HL-60 (cell line): ENCODE measurements around the gene ERCC6L2.

Experiments used
- DNase-seq, 2 experiments: peaks; one replicate each; pipeline ENCODE4 v3.0.0-alpha.2; 2010 to 2020; ENCODE audit warnings: low read depth in 1 of 2, low spot score in 1 of 2
- H3K27ac ChIP-seq: fragments of 250-450 bp; sonication (Bioruptor Pico); replicated peaks from 2 replicates; pipeline ENCODE4 v1.5.1; 2020; ENCODE audit warnings: mild to moderate bottlenecking, moderate library complexity
- H3K27me3 ChIP-seq: fragments of 250-450 bp; sonication (Bioruptor Pico); 2 replicates; pipeline ENCODE4 v1.5.1; 2021; ENCODE audit warnings: mild to moderate bottlenecking, moderate library complexity; ENCODE audit not compliant: insufficient read depth, poor library complexity, severe bottlenecking
- H3K4me3 ChIP-seq: replicated peaks from 2 replicates; pipeline ENCODE4 v1.5.1; 2011; ENCODE audit warnings: mild to moderate bottlenecking, control low read depth, low read length; ENCODE audit not compliant: insufficient read depth
- GABPA ChIP-seq: IDR thresholded peaks from 2 replicates; pipeline ENCODE4 v1.6.1; 2012; ENCODE audit warnings: low read depth
- POLR2AphosphoS5 ChIP-seq: IDR thresholded peaks from 2 replicates; pipeline ENCODE4 v1.6.1; 2012; ENCODE audit warnings: low read depth
- SPI1 ChIP-seq: IDR thresholded peaks from 2 replicates; pipeline ENCODE4 v1.6.1; 2012; ENCODE audit warnings: low read depth, mild to moderate bottlenecking, borderline replicate concordance
- TF ChIP-seq, protein P1 (sequence below): IDR thresholded peaks from one replicate; pipeline ENCODE4 v1.5.1; 2011; ENCODE audit warnings: low read length, control low read depth, inconsistent platforms; ENCODE audit not compliant: insufficient read depth
- TF ChIP-seq, protein P2 (sequence below): IDR thresholded peaks from 2 replicates; pipeline ENCODE4 v1.6.1; 2012; ENCODE audit warnings: low read depth; ENCODE audit not compliant: insufficient replicate concordance

The ERCC6L2 gene

DNA sequence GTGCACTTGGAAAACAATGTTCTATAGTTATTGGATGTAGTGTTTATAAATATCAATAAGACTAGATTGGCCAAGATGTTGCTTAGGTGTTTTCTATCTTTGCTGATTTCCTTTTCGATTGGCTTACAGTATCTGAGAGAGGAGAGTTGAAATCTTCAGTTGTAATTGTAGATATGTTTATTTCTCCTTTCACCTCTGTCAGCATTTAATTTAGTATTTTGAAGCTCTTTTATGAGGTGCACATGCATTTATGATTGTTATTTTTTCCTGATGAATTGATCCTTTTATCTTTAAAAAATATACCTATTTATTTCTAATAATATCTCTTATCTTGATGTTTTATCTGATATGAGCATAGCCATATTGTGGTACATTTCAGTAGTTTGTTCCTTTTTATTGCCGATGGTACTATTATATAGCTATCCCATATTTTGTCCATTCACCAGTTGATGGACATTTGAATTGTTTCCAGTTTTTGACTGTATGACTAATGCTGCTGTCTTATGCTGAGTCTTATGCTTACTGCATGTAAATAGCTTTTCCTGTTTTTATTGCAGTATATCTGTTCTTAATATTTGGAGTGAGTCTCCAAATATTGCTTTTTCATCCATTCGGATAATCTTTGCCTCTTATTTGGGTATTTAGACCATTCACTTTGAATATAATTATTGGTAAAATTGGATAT lies 34.7 kb downstream of the ERCC6L2 start:
- H3K27ac ChIP-seq = no peak overlapping the region
- H3K4me3 ChIP-seq = no peak overlapping the region
- no peaks in the 10 kb centered on the region for H3K27me3 ChIP-seq
- no peak for DNase-seq
- no peak for TF ChIP-seq POLR2AphosphoS5
- TF ChIP-seq, protein P1, sequence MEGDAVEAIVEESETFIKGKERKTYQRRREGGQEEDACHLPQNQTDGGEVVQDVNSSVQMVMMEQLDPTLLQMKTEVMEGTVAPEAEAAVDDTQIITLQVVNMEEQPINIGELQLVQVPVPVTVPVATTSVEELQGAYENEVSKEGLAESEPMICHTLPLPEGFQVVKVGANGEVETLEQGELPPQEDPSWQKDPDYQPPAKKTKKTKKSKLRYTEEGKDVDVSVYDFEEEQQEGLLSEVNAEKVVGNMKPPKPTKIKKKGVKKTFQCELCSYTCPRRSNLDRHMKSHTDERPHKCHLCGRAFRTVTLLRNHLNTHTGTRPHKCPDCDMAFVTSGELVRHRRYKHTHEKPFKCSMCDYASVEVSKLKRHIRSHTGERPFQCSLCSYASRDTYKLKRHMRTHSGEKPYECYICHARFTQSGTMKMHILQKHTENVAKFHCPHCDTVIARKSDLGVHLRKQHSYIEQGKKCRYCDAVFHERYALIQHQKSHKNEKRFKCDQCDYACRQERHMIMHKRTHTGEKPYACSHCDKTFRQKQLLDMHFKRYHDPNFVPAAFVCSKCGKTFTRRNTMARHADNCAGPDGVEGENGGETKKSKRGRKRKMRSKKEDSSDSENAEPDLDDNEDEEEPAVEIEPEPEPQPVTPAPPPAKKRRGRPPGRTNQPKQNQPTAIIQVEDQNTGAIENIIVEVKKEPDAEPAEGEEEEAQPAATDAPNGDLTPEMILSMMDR = no peak
- TF ChIP-seq GABPA = no peak
- TF ChIP-seq SPI1 = no peak
- TF ChIP-seq, protein P2, sequence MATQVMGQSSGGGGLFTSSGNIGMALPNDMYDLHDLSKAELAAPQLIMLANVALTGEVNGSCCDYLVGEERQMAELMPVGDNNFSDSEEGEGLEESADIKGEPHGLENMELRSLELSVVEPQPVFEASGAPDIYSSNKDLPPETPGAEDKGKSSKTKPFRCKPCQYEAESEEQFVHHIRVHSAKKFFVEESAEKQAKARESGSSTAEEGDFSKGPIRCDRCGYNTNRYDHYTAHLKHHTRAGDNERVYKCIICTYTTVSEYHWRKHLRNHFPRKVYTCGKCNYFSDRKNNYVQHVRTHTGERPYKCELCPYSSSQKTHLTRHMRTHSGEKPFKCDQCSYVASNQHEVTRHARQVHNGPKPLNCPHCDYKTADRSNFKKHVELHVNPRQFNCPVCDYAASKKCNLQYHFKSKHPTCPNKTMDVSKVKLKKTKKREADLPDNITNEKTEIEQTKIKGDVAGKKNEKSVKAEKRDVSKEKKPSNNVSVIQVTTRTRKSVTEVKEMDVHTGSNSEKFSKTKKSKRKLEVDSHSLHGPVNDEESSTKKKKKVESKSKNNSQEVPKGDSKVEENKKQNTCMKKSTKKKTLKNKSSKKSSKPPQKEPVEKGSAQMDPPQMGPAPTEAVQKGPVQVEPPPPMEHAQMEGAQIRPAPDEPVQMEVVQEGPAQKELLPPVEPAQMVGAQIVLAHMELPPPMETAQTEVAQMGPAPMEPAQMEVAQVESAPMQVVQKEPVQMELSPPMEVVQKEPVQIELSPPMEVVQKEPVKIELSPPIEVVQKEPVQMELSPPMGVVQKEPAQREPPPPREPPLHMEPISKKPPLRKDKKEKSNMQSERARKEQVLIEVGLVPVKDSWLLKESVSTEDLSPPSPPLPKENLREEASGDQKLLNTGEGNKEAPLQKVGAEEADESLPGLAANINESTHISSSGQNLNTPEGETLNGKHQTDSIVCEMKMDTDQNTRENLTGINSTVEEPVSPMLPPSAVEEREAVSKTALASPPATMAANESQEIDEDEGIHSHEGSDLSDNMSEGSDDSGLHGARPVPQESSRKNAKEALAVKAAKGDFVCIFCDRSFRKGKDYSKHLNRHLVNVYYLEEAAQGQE = no peak

DNA sequence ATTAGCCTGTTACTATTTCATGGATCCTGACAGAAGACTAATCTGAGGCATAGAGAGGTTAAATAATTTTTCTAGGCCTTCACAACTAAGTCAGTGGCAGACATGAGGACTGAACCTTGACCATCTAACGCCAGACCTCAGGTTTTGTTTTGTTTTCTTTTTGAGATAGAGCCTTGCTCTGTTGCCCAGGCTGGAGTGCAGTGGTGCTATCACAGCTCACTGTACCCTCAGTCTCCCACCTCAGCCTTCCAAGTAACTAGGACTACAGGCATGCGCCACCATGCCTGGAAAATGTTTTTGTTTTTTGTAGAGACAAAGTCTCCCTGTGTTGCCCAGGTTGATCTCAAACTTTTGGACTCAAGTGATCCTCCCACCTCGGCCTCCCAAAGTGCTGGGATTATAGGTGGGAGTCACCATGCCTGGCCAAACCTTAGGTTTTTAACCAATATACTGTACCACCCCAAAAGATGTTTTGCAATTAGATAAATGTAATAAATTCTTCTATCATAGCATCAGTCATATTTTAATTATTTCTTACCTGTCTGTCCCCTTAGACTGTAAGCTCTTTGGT lies 35.4 kb downstream of the ERCC6L2 start:
- DNase-seq = no peak

DNA sequence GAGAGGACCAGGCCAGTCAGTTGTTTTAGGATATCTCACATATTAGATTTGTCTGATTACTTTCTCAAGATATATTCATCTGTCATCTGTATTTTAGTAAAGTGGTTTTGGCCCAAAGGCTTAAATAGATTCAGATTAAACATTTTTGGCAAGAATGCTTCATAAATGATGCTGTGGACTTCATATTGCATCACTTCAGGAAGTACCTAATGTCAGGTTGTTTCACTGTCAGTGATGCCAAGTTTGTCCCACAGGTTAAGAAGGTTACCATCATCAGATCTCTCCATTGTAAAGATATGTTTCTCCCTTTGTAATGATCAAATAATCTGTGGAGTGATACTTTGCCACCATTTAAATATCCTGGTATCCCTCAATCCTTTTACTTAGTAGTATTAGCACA lies 37.3 kb downstream of the ERCC6L2 start:
- no peak overlapping the region for H3K27ac ChIP-seq
- TF ChIP-seq SPI1 (no peak), POLR2AphosphoS5 (no peak), GABPA (no peak)
- TF ChIP-seq, protein P2 = no peak
- TF ChIP-seq, protein P1 = no peak
- no peaks in the 10 kb centered on the region for H3K27me3 ChIP-seq
- no peak for DNase-seq
- H3K4me3 ChIP-seq = no peak overlapping the region

More for the DNA sequence above, 35.4 kb downstream of the ERCC6L2 start:
- TF ChIP-seq POLR2AphosphoS5 = no peak
- TF ChIP-seq, protein P1 = no peak
- TF ChIP-seq, protein P2 = no peak
- TF ChIP-seq GABPA = no peak
- TF ChIP-seq SPI1 = no peak
- Histone ChIP-seq H3K27me3 (no peaks in the 10 kb centered on the region), H3K4me3 (no peak overlapping the region), H3K27ac (no peak overlapping the region)
